Hepatocyte (in vitro differentiated cells): Measurements from ENCODE around the gene NFKB1.

ENCODE experiments used
- EZH2 ChIP-seq: fragments of 200-600 bp; sonication (generic); IDR thresholded peaks from 2 replicates; pipeline ENCODE4 v1.6.1; 2016; ENCODE audit warnings: antibody characterized with exemption, mild to moderate bottlenecking, borderline replicate concordance
- TF ChIP-seq, protein P1 (sequence below): fragments of 200-600 bp; sonication (generic); IDR thresholded peaks from 2 replicates; pipeline ENCODE4 v1.5.1; 2016; ENCODE audit warnings: antibody characterized with exemption, mild to moderate bottlenecking; ENCODE audit not compliant: poor library complexity

DNA sequence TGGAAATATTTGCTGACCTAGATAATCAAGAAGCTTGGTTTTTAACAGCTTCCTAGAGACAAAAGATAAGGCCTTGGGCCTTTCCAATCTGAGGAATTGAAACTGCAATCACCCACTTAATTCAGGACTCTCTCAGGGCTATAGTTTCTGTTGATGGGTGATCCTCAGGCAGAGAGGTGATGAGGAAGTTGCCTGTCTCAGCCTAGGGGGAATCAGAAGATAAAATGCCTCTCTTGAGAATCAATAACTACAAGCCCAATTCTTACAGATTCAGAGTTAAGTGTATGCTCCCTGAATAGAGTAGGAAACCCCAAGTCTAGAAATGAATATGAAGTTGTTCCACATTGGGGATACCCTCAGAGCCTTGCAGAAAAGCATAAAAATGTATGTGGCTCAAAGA is 45.5 kb downstream of the NFKB1 start:
- TF ChIP-seq, protein P1, sequence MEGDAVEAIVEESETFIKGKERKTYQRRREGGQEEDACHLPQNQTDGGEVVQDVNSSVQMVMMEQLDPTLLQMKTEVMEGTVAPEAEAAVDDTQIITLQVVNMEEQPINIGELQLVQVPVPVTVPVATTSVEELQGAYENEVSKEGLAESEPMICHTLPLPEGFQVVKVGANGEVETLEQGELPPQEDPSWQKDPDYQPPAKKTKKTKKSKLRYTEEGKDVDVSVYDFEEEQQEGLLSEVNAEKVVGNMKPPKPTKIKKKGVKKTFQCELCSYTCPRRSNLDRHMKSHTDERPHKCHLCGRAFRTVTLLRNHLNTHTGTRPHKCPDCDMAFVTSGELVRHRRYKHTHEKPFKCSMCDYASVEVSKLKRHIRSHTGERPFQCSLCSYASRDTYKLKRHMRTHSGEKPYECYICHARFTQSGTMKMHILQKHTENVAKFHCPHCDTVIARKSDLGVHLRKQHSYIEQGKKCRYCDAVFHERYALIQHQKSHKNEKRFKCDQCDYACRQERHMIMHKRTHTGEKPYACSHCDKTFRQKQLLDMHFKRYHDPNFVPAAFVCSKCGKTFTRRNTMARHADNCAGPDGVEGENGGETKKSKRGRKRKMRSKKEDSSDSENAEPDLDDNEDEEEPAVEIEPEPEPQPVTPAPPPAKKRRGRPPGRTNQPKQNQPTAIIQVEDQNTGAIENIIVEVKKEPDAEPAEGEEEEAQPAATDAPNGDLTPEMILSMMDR = no peak
- TF ChIP-seq EZH2 = no peak
